22Rv1 (cell line): ENCODE results near the gene PGM5.
"Not testable (repeated sequence)": the region's sequence is repeated elsewhere in the genome, so short reads cannot be mapped to it uniquely, and the experiment has no call there.

ENCODE experiments used
- CTCF ChIP-seq: fragments of 450-650 bp; IDR thresholded peaks from 2 replicates; pipeline ENCODE4 v1.5.1; 2017; ENCODE audit warnings: mild to moderate bottlenecking
- ZFX ChIP-seq: fragments of 450-650 bp; IDR thresholded peaks from 2 replicates; pipeline ENCODE4 v1.6.1; 2017; ENCODE audit warnings: antibody characterized with exemption, borderline replicate concordance

- TF ChIP-seq CTCF, ZFX: not testable (repeated sequence)
These were observed at the start of gene PGM5 for GRCh38 chr9:68356380-68357118.
